GM23338 (cell line): ENCODE results near the gene DNAJB8. TPM values are rescaled to one million over a fixed set of nuclear protein-coding genes. Genes with fewer than 3 reads are reported as not detected.

Source experiments
- ATAC-seq: fragments of 200-7000 bp; cut with Tn5 transposase; 3 replicates; pipeline ENCODE4 v1.9.1; 2020
- DNase-seq: peaks from one replicate; pipeline ENCODE4 v3.0.0-alpha.2; 2015; ENCODE audit warnings: low spot score
- H2AFZ ChIP-seq: fragments of 200-600 bp; sonication (generic); 2 replicates; pipeline ENCODE4 v1.8.0; 2016; ENCODE audit warnings: antibody characterized with exemption, mild to moderate bottlenecking, moderate library complexity
- H3F3A ChIP-seq: fragments of 200-600 bp; sonication (generic); replicated peaks from 2 replicates; pipeline ENCODE4 v1.8.0; 2017; ENCODE audit warnings: antibody characterized with exemption, mixed run types, low read depth
- H3K27ac ChIP-seq: fragments of 200-600 bp; sonication (generic); 2 replicates; pipeline ENCODE4 v1.6.1; 2016; ENCODE audit warnings: low read depth
- H3K27me3 ChIP-seq: fragments of 200-600 bp; sonication (generic); 2 replicates; pipeline ENCODE4 v1.8.0; 2016; ENCODE audit warnings: mild to moderate bottlenecking, mixed run types, moderate library complexity; ENCODE audit not compliant: insufficient read depth
- H3K36me3 ChIP-seq: fragments of 200-600 bp; sonication (generic); 2 replicates; pipeline ENCODE4 v1.8.0; 2016; ENCODE audit warnings: mild to moderate bottlenecking; ENCODE audit not compliant: insufficient read depth
- H3K4me1 ChIP-seq: fragments of 200-600 bp; sonication (generic); 2 replicates; pipeline ENCODE4 v1.8.0; 2016; ENCODE audit warnings: mild to moderate bottlenecking, moderate library complexity; ENCODE audit not compliant: insufficient read depth
- H3K4me2 ChIP-seq: fragments of 200-600 bp; sonication (generic); 2 replicates; pipeline ENCODE4 v1.7.1; 2017; ENCODE audit warnings: mixed run types
- H3K4me3 ChIP-seq: fragments of 200-600 bp; sonication (generic); 2 replicates; pipeline ENCODE4 v1.6.1; 2016; ENCODE audit warnings: mixed run types
- H3K79me2 ChIP-seq: fragments of 200-600 bp; sonication (generic); replicated peaks from 2 replicates; pipeline ENCODE4 v1.8.0; 2017; ENCODE audit warnings: mild to moderate bottlenecking; ENCODE audit not compliant: insufficient read depth
- H3K9me2 ChIP-seq: fragments of 200-600 bp; sonication (generic); 2 replicates; pipeline ENCODE4 v1.8.0; 2017; ENCODE audit not compliant: insufficient read depth
- H4K20me1 ChIP-seq: fragments of 200-600 bp; sonication (generic); replicated peaks from 2 replicates; pipeline ENCODE4 v1.8.0; 2017; ENCODE audit warnings: mild to moderate bottlenecking; ENCODE audit not compliant: insufficient read depth
- H3K27ac Mint-ChIP-seq: 2 replicates; pipeline ENCODE4 v1.8.0; 2020; ENCODE audit warnings: inconsistent platforms, mild to moderate bottlenecking, moderate library complexity, mixed read lengths
- H3K27me3 Mint-ChIP-seq: 3 replicates; pipeline ENCODE4 v1.8.0; 2022; ENCODE audit warnings: low read depth, mild to moderate bottlenecking, moderate library complexity, mixed read lengths, inconsistent platforms; ENCODE audit not compliant: insufficient read depth, poor library complexity
- H3K36me3 Mint-ChIP-seq: 3 replicates; pipeline ENCODE4 v1.8.0; 2021; ENCODE audit warnings: low read depth, mild to moderate bottlenecking, inconsistent platforms, moderate library complexity, mixed read lengths
- H3K4me1 Mint-ChIP-seq: 3 replicates; pipeline ENCODE4 v1.8.0; 2020; ENCODE audit warnings: mild to moderate bottlenecking, inconsistent platforms, mixed read lengths
- H3K4me3 Mint-ChIP-seq: 3 replicates; pipeline ENCODE4 v1.8.0; 2021; ENCODE audit warnings: moderate library complexity, mild to moderate bottlenecking, inconsistent platforms, mixed read lengths
- H3K9me3 Mint-ChIP-seq: 3 replicates; pipeline ENCODE4 v1.8.0; 2020; ENCODE audit warnings: moderate library complexity, mild to moderate bottlenecking, inconsistent platforms, mixed read lengths
- CREB1 ChIP-seq: fragments of 250-450 bp; sonication (Bioruptor Pico); IDR thresholded peaks from 2 replicates; pipeline ENCODE4 v1.5.0; 2020; ENCODE audit warnings: low read depth, mild to moderate bottlenecking, moderate library complexity
- ETS1 ChIP-seq: IDR thresholded peaks from 2 replicates; pipeline ENCODE4 v1.6.1; 2016; ENCODE audit warnings: antibody characterized with exemption
- EZH2 ChIP-seq: fragments of 200-600 bp; sonication (generic); IDR thresholded peaks from one replicate; pipeline ENCODE4 v1.8.0; 2017; ENCODE audit warnings: antibody characterized with exemption, mild to moderate bottlenecking, low read depth; ENCODE audit not compliant: unreplicated experiment
- EZH2phosphoT487 ChIP-seq: fragments of 200-600 bp; sonication (generic); IDR thresholded peaks from one replicate; pipeline ENCODE4 v1.8.1; 2018; ENCODE audit warnings: antibody characterized with exemption; ENCODE audit not compliant: unreplicated experiment
- JUNB ChIP-seq: IDR thresholded peaks from one replicate; pipeline ENCODE4 v1.6.1; 2016; ENCODE audit warnings: antibody characterized with exemption; ENCODE audit not compliant: unreplicated experiment
- NANOG ChIP-seq: IDR thresholded peaks from 2 replicates; pipeline ENCODE4 v1.6.1; 2016; ENCODE audit warnings: antibody characterized with exemption, borderline replicate concordance
- REST ChIP-seq: IDR thresholded peaks from one replicate; pipeline ENCODE4 v1.6.1; 2018; ENCODE audit warnings: antibody characterized with exemption; ENCODE audit not compliant: unreplicated experiment
- STAT1 ChIP-seq: IDR thresholded peaks from one replicate; pipeline ENCODE4 v1.6.1; 2016; ENCODE audit warnings: antibody characterized with exemption; ENCODE audit not compliant: unreplicated experiment
- ZNF114 ChIP-seq: fragments of 250-450 bp; sonication (Bioruptor Pico); IDR thresholded peaks from 2 replicates; pipeline ENCODE4 v1.5.0; 2020; ENCODE audit warnings: mild to moderate bottlenecking, moderate library complexity
- ZNF331 ChIP-seq: fragments of 250-450 bp; sonication (Bioruptor Pico); IDR thresholded peaks from 2 replicates; pipeline ENCODE4 v1.5.0; 2020; ENCODE audit warnings: low read depth, mild to moderate bottlenecking, moderate library complexity
- ZNF462 ChIP-seq: fragments of 250-450 bp; sonication (Bioruptor Pico); IDR thresholded peaks from 2 replicates; pipeline ENCODE4 v1.5.0; 2020; ENCODE audit warnings: mild to moderate bottlenecking, moderate library complexity
- polyA plus RNA-seq: library from polyadenylated mRNA; unstranded; fragments of >200 nt; fragmentation: Nextera tagmentation; extraction: Ambion mirVana; gene quantifications from 2 replicates; pipeline ENCODE4 v1.2.1, GENCODE V29; 2016
- total RNA-seq: library from RNA; depleted of rRNA; stranded (reverse); fragments of >200 nt; shearing (Covaris generic); gene quantifications from 2 replicates; pipeline ENCODE4 v1.2.3, GENCODE V29; 2014

The DNAJB8 gene
- total and polyA plus RNA-seq, 2 experiments from 2014 or later = not detected

GRCh38 chr3:128419311-128419710 is 47.4 kb downstream of the DNAJB8 start:
- TF ChIP-seq ETS1 (no peak), EZH2phosphoT487 (no peak), ZNF331 (CRISPR knock-in tag) (no peak), ZNF114 (no peak), CREB1 (CRISPR knock-in tag) (no peak), EZH2 (no peak), JUNB (no peak), STAT1 (no peak), REST (no peak), NANOG (no peak), ZNF462 (CRISPR knock-in tag) (no peak)

More at GRCh38 chr3:128419311-128419710, 47.4 kb downstream of the DNAJB8 start:
- Mint-ChIP-seq H3K4me1 (peaks cover 10% of the 10 kb centered on the region), H3K4me3 (no peak overlapping the region), H3K27ac (no peak overlapping the region), H3K27me3 (peaks cover 8% of the 10 kb centered on the region), H3K9me3 (no peaks in the 10 kb centered on the region; the same call in 2 of the 3 replicates), H3K36me3 (no peaks in the 10 kb centered on the region; the same call in 2 of the 3 replicates)
- Histone ChIP-seq H3K4me3 (no peak overlapping the region), H2AFZ (no peak overlapping the region), H3K27me3 (no peaks in the 10 kb centered on the region), H3K27ac (no peak overlapping the region), H3K4me1 (no peaks in the 10 kb centered on the region), H3F3A (no peaks in the 10 kb centered on the region), H3K36me3 (no peaks in the 10 kb centered on the region), H3K79me2 (no peaks in the 10 kb centered on the region), H3K9me2 (no peaks in the 10 kb centered on the region), H4K20me1 (no peaks in the 10 kb centered on the region), H3K4me2 (no peak overlapping the region)
- ATAC-seq (no peak), DNase-seq (no peak)
